Liver (tissue), 9 donors: ENCODE data around the gene ASH1L. TPM values are rescaled to one million over a fixed set of nuclear protein-coding genes. Genes with fewer than 3 reads are reported as not detected.

Experiments
- DNase-seq: peaks from one replicate; pipeline ENCODE4 v3.0.0-alpha.2; 2017; ENCODE audit warnings: low spot score
- H3K27ac ChIP-seq, 2 donors: one replicate each; pipeline ENCODE4 v1.7.0; 2013; ENCODE audit warnings: inconsistent platforms in 2 of 2, low read length in 2 of 2, control low read depth in 1 of 2, low read depth in 1 of 2, mild to moderate bottlenecking in 1 of 2
- H3K27me3 ChIP-seq, 4 donors: one replicate each; pipeline versions ENCODE4 v1.6.1 to v1.7.0; 2013; ENCODE audit warnings: low read length in 3 of 4, inconsistent platforms in 1 of 4, mild to moderate bottlenecking in 1 of 4, moderate library complexity in 1 of 4; ENCODE audit not compliant: control insufficient read depth in 4 of 4, insufficient read depth in 4 of 4
- H3K36me3 ChIP-seq, 4 donors: one replicate each; pipeline versions ENCODE4 v1.6.1 to v1.7.0; 2013; ENCODE audit warnings: low read length in 3 of 4, mild to moderate bottlenecking in 3 of 4, low read depth in 1 of 4, moderate library complexity in 1 of 4; ENCODE audit not compliant: control insufficient read depth in 4 of 4, insufficient read depth in 3 of 4
- H3K4me1 ChIP-seq, 4 donors: one replicate each; pipeline versions ENCODE4 v1.6.1 to v1.7.0; 2013; ENCODE audit warnings: low read length in 3 of 4, mild to moderate bottlenecking in 3 of 4, moderate library complexity in 1 of 4; ENCODE audit not compliant: control insufficient read depth in 4 of 4, insufficient read depth in 4 of 4
- H3K4me3 ChIP-seq, 3 donors: one replicate each; pipeline versions ENCODE4 v1.6.1 to v1.7.0; 2013; ENCODE audit warnings: low read length in 3 of 3, control low read depth in 1 of 3, low read depth in 1 of 3, mild to moderate bottlenecking in 1 of 3
- H3K9ac ChIP-seq, 2 donors: one replicate each; pipeline ENCODE4 v1.7.0; 2013; ENCODE audit warnings: low read length in 2 of 2, mild to moderate bottlenecking in 2 of 2, moderate library complexity in 2 of 2, control low read depth in 1 of 2, low read depth in 1 of 2
- H3K9me3 ChIP-seq, 4 donors: one replicate each; pipeline versions ENCODE4 v1.6.1 to v1.7.0; 2013; ENCODE audit warnings: low read length in 3 of 4; ENCODE audit not compliant: control insufficient read depth in 4 of 4
- ATF3 ChIP-seq: IDR thresholded peaks from 2 replicates; pipeline ENCODE4 v1.6.1; 2016; ENCODE audit warnings: antibody characterized with exemption
- CTCF ChIP-seq: fragments of 150-350 bp; IDR thresholded peaks from 2 replicates; pipeline ENCODE4 v1.5.1; 2017; ENCODE audit warnings: improper control_type of control experiment, low read depth, low read length; ENCODE audit not compliant: missing input control
- EGR1 ChIP-seq, 2 donors: IDR thresholded peaks; 2 replicates each; pipeline ENCODE4 v1.6.1; 2016 to 2018; ENCODE audit warnings: antibody characterized with exemption in 2 of 2, low read depth in 2 of 2
- FOXA1 ChIP-seq: IDR thresholded peaks from 2 replicates; pipeline ENCODE4 v1.6.1; 2016; ENCODE audit warnings: antibody characterized with exemption
- FOXA2 ChIP-seq: IDR thresholded peaks from 2 replicates; pipeline ENCODE4 v1.6.1; 2016; ENCODE audit warnings: antibody characterized with exemption
- GABPA ChIP-seq, 2 donors: IDR thresholded peaks in 1 of 2; conservative IDR thresholded peaks in 1 of 2; 2 replicates each; pipeline ENCODE4 v1.6.1; 2016; ENCODE audit warnings: antibody characterized with exemption in 2 of 2, mild to moderate bottlenecking in 1 of 2, moderate library complexity in 1 of 2
- HNF4A ChIP-seq, 2 donors: conservative IDR thresholded peaks; 2 replicates each; pipeline ENCODE4 v1.6.1; 2016; ENCODE audit warnings: antibody characterized with exemption in 2 of 2, mild to moderate bottlenecking in 2 of 2
- HNF4G ChIP-seq: IDR thresholded peaks from 2 replicates; pipeline ENCODE4 v1.6.1; 2016; ENCODE audit warnings: antibody characterized with exemption
- JUND ChIP-seq, 2 donors: IDR thresholded peaks; 2 replicates each; pipeline ENCODE4 v1.6.1; 2016; ENCODE audit warnings: antibody characterized with exemption in 2 of 2
- MAX ChIP-seq: IDR thresholded peaks from 2 replicates; pipeline ENCODE4 v1.6.1; 2016; ENCODE audit warnings: antibody characterized with exemption
- NR2F2 ChIP-seq: IDR thresholded peaks from 2 replicates; pipeline ENCODE4 v1.6.1; 2016; ENCODE audit warnings: antibody characterized with exemption
- RAD21 ChIP-seq, 2 donors: IDR thresholded peaks; 2 replicates each; pipeline ENCODE4 v1.6.1; 2016; ENCODE audit warnings: antibody characterized with exemption in 2 of 2, mild to moderate bottlenecking in 2 of 2
- REST ChIP-seq: IDR thresholded peaks from 2 replicates; pipeline ENCODE4 v1.6.1; 2016; ENCODE audit warnings: antibody characterized with exemption, mild to moderate bottlenecking
- RXRA ChIP-seq, 2 donors: IDR thresholded peaks; 2 replicates each; pipeline ENCODE4 v1.6.1; 2017 to 2018; ENCODE audit warnings: antibody characterized with exemption in 2 of 2, mild to moderate bottlenecking in 1 of 2
- SP1 ChIP-seq: IDR thresholded peaks from 2 replicates; pipeline ENCODE4 v1.6.1; 2018; ENCODE audit warnings: antibody characterized with exemption, mild to moderate bottlenecking
- TAF1 ChIP-seq: conservative IDR thresholded peaks from 2 replicates; pipeline ENCODE4 v1.6.1; 2016; ENCODE audit warnings: antibody characterized with exemption, mild to moderate bottlenecking
- YY1 ChIP-seq: IDR thresholded peaks from 2 replicates; pipeline ENCODE4 v1.6.1; 2016; ENCODE audit warnings: antibody characterized with exemption, mild to moderate bottlenecking
- ZBTB33 ChIP-seq: IDR thresholded peaks from 2 replicates; pipeline ENCODE4 v1.6.1; 2016; ENCODE audit warnings: antibody characterized with exemption
- WGBS: extraction: QIAGEN DNeasy Blood & Tissue Kit; methylation state at CpG from one replicate; pipeline ENCODE4 v1.1.7; 2013; 5-methylcytosine and 5-hydroxymethylcytosine counted together
- polyA plus RNA-seq, 2 donors: library from polyadenylated mRNA; stranded (reverse) in 1 of 2; unstranded in 1 of 2; fragments of 200-250 nt in 1 of 2; fragments of >200 nt in 1 of 2; fragmentation: Nextera tagmentation in 1 of 2; extraction: Ambion mirVana in 1 of 2; gene quantifications; one replicate each; pipeline versions ENCODE4 v1.2.1 to v1.2.3, GENCODE V29; 2013 to 2015
- total RNA-seq, 2 donors: library from RNA; depleted of rRNA; stranded (reverse); fragments of >200 nt; gene quantifications; one replicate each; pipeline ENCODE4 v1.2.3, GENCODE V29; 2014
- donor health status: healthy.
- donor health status: healthy.
- donor health status: healthy.
- donor health status: healthy.
- donor health status: healthy.

Gene ASH1L
- total and polyA plus RNA-seq, 4 donors = 3.9 to 30.3 (median 13.9) TPM

- H3K4me1 ChIP-seq = peaks cover 0 to 3% (median 0%) of the 10 kb centered on the region in 4 donors
- peaks cover 0 to 1% (median 0%) of the 10 kb centered on the region in 4 donors for H3K36me3 ChIP-seq
- H3K27ac ChIP-seq = no peak overlapping the region
- TF ChIP-seq GABPA (IDR thresholded peaks at IDR 0.05 in 1 of 2, conservative IDR thresholded peaks at IDR 0.05 in 1 of 2) (no peak), REST (no peak), FOXA2 (no peak), MAX (no peak), TAF1 (no peak), FOXA1 (no peak), HNF4G (no peak), SP1 (no peak), HNF4A (conservative IDR thresholded peaks at IDR 0.05) (no peak), NR2F2 (no peak), RXRA (IDR thresholded peaks at IDR 0.05) (no peak), EGR1 (IDR thresholded peaks at IDR 0.05; ENCODE audit: low read depth in 2 of 2) (no peak), JUND (IDR thresholded peaks at IDR 0.05) (no peak), ATF3 (no peak), RAD21 (IDR thresholded peaks at IDR 0.05) (no peak), CTCF (no peak), YY1 (no peak), ZBTB33 (no peak)
- H3K9ac ChIP-seq = no peak overlapping the region
- no peak overlapping the region for H3K4me3 ChIP-seq
- WGBS = 65% methylated on average over 5 of the region's 5 CpGs
- H3K9me3 ChIP-seq = no peaks in the 10 kb centered on the region
- DNase-seq = no peak
- no peaks in the 10 kb centered on the region for H3K27me3 ChIP-seq
Measured at GRCh38 chr1:155553349-155553748, 9.3 kb downstream of the ASH1L start.
